GM21717 (cell line): ENCODE measurements around the gene SPIB.

ENCODE experiments used
- ATAC-seq: cut with Tn5 transposase; IDR thresholded peaks from one replicate; pipeline ENCODE4 v1.9.1; 2021; ENCODE audit warnings: mild to moderate bottlenecking, moderate library complexity; ENCODE audit not compliant: unreplicated experiment

SPIB gene

GRCh38 chr19:50417111-50418081, 1.3 kb upstream of the SPIB start:
- no peak for ATAC-seq

- ATAC-seq, result no peak
These were observed 363 bp downstream of the SPIB start for GRCh38 chr19:50419022-50419579.

GRCh38 chr19:50419580-50420035, 870 bp downstream of the SPIB start:
- ATAC-seq, result no peak

GRCh38 chr19:50420127-50420526, 1.4 kb downstream of the SPIB start:
- no peak for ATAC-seq

GRCh38 chr19:50420808-50421207, 2.1 kb downstream of the SPIB start:
- ATAC-seq, result no peak

- no peak for ATAC-seq
These were observed 3.9 kb downstream of the SPIB start for GRCh38 chr19:50422397-50423278.

- no peak for ATAC-seq
These were observed 4.8 kb downstream of the SPIB start for GRCh38 chr19:50423279-50424113.

GRCh38 chr19:50425581-50425980, 6.8 kb downstream of the SPIB start:
- no peak for ATAC-seq

GRCh38 chr19:50427318-50427925, 8.7 kb downstream of the SPIB start:
- no peak for ATAC-seq

- ATAC-seq, result no peak
These were observed 9.3 kb downstream of the SPIB start for GRCh38 chr19:50427997-50428425.

GRCh38 chr19:50428772-50429463, 10.2 kb downstream of the SPIB start:
- no peak for ATAC-seq

- no peak for ATAC-seq
These were observed 12.2 kb downstream of the SPIB start for GRCh38 chr19:50430888-50431342.

GRCh38 chr19:50431343-50432220, 12.8 kb downstream of the SPIB start:
- ATAC-seq, result peak; percentile 67

GRCh38 chr19:50432221-50433028, 13.7 kb downstream of the SPIB start, which contains the start of gene MYBPC2:
Gene MYBPC2 (plus strand): TSS chr19:50432892. CDS start chr19:50432954, 62 bp downstream.
- ATAC-seq, result no peak

GRCh38 chr19:50433201-50434180, 14.8 kb downstream of the SPIB start:
- ATAC-seq, result no peak

- no peak for ATAC-seq
These were observed 15.8 kb downstream of the SPIB start for GRCh38 chr19:50434525-50434924.
